Prostate gland (tissue), 2 donors: Measurements from ENCODE around the gene MATN1. TPM values are rescaled to one million over a fixed set of nuclear protein-coding genes. Genes with fewer than 3 reads are reported as not detected.

ENCODE experiments used
- DNase-seq: peaks from one replicate; pipeline ENCODE4 v3.0.0-alpha.2; 2019; ENCODE audit warnings: low spot score
- H3K27ac ChIP-seq, 2 donors: fragments of 200-600 bp; sonication (generic); 2 replicates each; pipeline ENCODE4 v1.5.1; 2017 to 2019
- H3K27me3 ChIP-seq: fragments of 200-600 bp; sonication (generic); replicated peaks from 2 replicates; pipeline ENCODE4 v1.5.1; 2019; ENCODE audit not compliant: insufficient read depth
- H3K36me3 ChIP-seq, 2 donors: fragments of 200-600 bp; sonication (generic); 1 replicate in 1 of 2; 2 replicates in 1 of 2; pipeline versions ENCODE4 v1.5.1 to v1.8.1; 2017 to 2019
- H3K4me1 ChIP-seq: fragments of 200-600 bp; sonication (generic); replicated peaks from 2 replicates; pipeline ENCODE4 v1.5.1; 2019
- H3K4me3 ChIP-seq, 2 donors: fragments of 200-600 bp; sonication (generic); 2 replicates each; pipeline ENCODE4 v1.5.1; 2017 to 2019
- H3K9me3 ChIP-seq: fragments of 200-600 bp; sonication (generic); 2 replicates; pipeline ENCODE4 v1.5.1; 2017
- CTCF ChIP-seq, 4 experiments: fragments of 200-600 bp in 2 of 4; fragments of 450-650 bp in 2 of 4; sonication (generic) in 2 of 4; IDR thresholded peaks; 1 replicate in 3 of 4; 2 replicates in 1 of 4; pipeline ENCODE4 v1.5.1; 2016 to 2019; ENCODE audit warnings: antibody characterized with exemption in 4 of 4, mild to moderate bottlenecking in 2 of 4, moderate library complexity in 2 of 4
- POLR2A ChIP-seq: fragments of 450-650 bp; IDR thresholded peaks from one replicate; pipeline ENCODE4 v1.6.1; 2016; ENCODE audit warnings: antibody characterized with exemption, mild to moderate bottlenecking
- POLR2AphosphoS5 ChIP-seq: sonication (generic); formaldehyde crosslinking; IDR thresholded peaks from one replicate; pipeline ENCODE4 v1.6.1; 2017; ENCODE audit warnings: antibody characterized with exemption
- WGBS: methylation state at CpG from one replicate; pipeline ENCODE4 v1.1.5; 2018; 5-methylcytosine and 5-hydroxymethylcytosine counted together
- intact Hi-C: fragments of 100-400 bp; cut with DNase I; formaldehyde crosslinking; loops from one replicate; pipeline ENCODE4 v1.14.2; 2022
- total RNA-seq, 2 donors: library from RNA; depleted of rRNA; stranded (reverse); fragments of >200 nt; gene quantifications; one replicate each; pipeline ENCODE4 v1.1.0, GENCODE V29; 2016

The MATN1 gene
- total RNA-seq, 2 donors from 2014 or later, result 0.34 TPM; not detected in 1

- Histone ChIP-seq H3K27me3 (no peaks in the 10 kb centered on the region), H3K27ac (no peak overlapping the region), H3K4me1 (no peaks in the 10 kb centered on the region), H3K9me3 (no peaks in the 10 kb centered on the region), H3K4me3 (no peak overlapping the region), H3K36me3 (no peaks in the 10 kb centered on the region)
- 92% methylated on average over 8 of the region's 8 CpGs for WGBS
- intact Hi-C loops, result loop anchor here (5.0 kb wide), 1 partner anchor 34 kb away; no protein-coding TSS in a partner anchor
- DNase-seq, result no peak
- TF ChIP-seq CTCF (IDR thresholded peaks at IDR 0.05) (no peak), POLR2A (no peak), POLR2AphosphoS5 (no peak)
Measured at GRCh38 chr1:30728340-30728739, 5.0 kb upstream of the MATN1 start.

DNA sequence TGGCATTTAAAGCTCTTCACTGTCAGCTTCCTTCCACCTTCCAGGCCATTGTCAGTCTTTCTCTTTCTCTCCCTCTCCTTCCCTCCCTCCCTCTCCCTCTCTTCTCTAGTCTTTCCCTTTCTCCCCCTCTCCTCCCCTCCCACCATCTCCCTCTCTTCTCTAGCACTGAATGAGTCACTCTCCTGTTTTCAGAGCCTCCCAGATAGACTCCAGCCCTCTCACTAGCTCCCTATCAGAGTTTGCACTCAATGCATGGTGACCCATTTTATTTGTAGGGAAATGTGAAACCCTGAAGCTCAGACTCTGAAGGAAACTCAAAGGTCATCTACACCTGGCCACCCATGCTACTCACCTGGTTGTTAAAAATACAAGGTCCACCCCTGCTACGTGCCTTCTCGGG lies 4.4 kb upstream of the MATN1 start:
- no peak for DNase-seq
- Histone ChIP-seq H3K9me3 (no peaks in the 10 kb centered on the region), H3K27ac (no peak overlapping the region), H3K4me1 (no peaks in the 10 kb centered on the region), H3K36me3 (no peaks in the 10 kb centered on the region), H3K4me3 (no peak overlapping the region), H3K27me3 (no peaks in the 10 kb centered on the region)
- intact Hi-C loops, result loop anchor here (5.0 kb wide), 1 partner anchor 34 kb away; no protein-coding TSS in a partner anchor
- WGBS, result 85% methylated on average over 2 of the region's 2 CpGs
- TF ChIP-seq CTCF (IDR thresholded peaks at IDR 0.05), result no peak

GRCh38 chr1:30726773-30727684 lies 3.6 kb upstream of the MATN1 start:
- Histone ChIP-seq H3K27me3 (no peaks in the 10 kb centered on the region), H3K4me3 (no peak overlapping the region), H3K27ac (no peak overlapping the region), H3K36me3 (no peaks in the 10 kb centered on the region), H3K4me1 (no peaks in the 10 kb centered on the region), H3K9me3 (no peaks in the 10 kb centered on the region)
- intact Hi-C loops, result loop anchor here (5.0 kb wide), 1 partner anchor 35 kb away; no protein-coding TSS in a partner anchor
- no peak for DNase-seq
- TF ChIP-seq POLR2AphosphoS5 (no peak), CTCF (IDR thresholded peaks at IDR 0.05) (no peak), POLR2A (no peak)
- 81% methylated on average over 15 of the region's 15 CpGs for WGBS

DNA sequence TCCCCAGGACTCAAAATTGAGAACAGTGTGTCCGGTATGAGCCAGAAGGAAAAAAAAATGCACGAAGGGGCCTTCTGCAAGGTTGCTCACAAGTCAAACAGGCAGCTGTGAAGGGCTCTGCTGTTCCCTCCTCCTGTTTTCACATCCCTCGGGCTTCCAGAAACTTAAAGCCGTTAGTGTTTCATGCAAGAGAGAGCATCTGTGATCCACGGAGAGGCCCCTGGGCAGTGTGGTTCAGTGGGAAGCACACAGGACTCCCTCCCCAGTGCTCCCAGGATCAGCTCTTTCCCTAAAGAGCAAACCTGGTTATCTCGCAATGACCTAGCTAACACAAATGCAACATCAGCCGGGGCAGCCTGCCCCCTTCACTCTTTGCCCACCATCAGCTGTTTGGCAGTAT lies 2.9 kb upstream of the MATN1 start:
- intact Hi-C loops, result loop anchor here (5.0 kb wide), 1 partner anchor 36 kb away; no protein-coding TSS in a partner anchor
- 60% methylated on average over 7 of the region's 7 CpGs for WGBS

More for the DNA sequence above, 2.9 kb upstream of the MATN1 start:
- H3K27ac ChIP-seq, result no peak overlapping the region
- no peak overlapping the region for H3K4me3 ChIP-seq
- H3K4me1 ChIP-seq, result no peaks in the 10 kb centered on the region
- no peaks in the 10 kb centered on the region for H3K9me3 ChIP-seq
- DNase-seq, result no peak
- TF ChIP-seq POLR2AphosphoS5 (no peak), CTCF (IDR thresholded peaks at IDR 0.05) (no peak), POLR2A (no peak)
- no peaks in the 10 kb centered on the region for H3K36me3 ChIP-seq
- H3K27me3 ChIP-seq, result no peaks in the 10 kb centered on the region
